ENCODE data around the gene TM4SF4.

TM4SF4 gene

DNA sequence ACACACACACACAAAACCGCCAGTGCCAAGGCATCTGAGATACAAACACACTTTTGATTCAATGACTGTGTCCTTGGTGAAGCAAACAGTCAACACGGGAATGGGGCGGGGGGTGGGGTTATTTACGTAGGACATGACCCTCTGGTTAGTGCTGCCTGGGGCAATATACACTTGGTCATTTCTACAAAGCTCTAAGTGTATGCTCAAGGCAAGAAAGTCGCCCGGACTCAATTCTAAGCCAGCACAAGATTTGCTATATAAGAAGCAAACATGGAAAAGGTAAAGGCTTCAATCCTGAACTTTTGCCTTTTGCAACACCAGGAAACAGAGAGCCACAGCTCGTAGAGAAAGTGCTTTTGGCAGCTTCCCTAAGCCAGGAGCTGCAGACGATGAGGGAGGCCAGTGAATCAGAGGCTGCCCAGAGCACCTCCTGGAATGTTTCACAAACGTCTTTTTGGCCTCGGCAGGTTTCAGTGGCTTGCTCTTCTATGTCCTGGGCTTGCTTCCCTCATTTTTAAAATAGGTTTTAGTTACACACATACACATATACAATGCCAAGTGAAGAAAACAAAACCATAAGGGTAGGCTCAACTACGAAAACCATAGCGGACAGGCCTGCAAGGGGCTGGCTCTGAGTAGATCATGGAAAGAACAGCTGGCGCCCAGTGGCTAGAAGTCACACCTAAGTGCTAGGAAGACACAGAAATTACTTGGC, 73.6 kb downstream of the TM4SF4 start (continued):
- TF ChIP-seq, protein P1, sequence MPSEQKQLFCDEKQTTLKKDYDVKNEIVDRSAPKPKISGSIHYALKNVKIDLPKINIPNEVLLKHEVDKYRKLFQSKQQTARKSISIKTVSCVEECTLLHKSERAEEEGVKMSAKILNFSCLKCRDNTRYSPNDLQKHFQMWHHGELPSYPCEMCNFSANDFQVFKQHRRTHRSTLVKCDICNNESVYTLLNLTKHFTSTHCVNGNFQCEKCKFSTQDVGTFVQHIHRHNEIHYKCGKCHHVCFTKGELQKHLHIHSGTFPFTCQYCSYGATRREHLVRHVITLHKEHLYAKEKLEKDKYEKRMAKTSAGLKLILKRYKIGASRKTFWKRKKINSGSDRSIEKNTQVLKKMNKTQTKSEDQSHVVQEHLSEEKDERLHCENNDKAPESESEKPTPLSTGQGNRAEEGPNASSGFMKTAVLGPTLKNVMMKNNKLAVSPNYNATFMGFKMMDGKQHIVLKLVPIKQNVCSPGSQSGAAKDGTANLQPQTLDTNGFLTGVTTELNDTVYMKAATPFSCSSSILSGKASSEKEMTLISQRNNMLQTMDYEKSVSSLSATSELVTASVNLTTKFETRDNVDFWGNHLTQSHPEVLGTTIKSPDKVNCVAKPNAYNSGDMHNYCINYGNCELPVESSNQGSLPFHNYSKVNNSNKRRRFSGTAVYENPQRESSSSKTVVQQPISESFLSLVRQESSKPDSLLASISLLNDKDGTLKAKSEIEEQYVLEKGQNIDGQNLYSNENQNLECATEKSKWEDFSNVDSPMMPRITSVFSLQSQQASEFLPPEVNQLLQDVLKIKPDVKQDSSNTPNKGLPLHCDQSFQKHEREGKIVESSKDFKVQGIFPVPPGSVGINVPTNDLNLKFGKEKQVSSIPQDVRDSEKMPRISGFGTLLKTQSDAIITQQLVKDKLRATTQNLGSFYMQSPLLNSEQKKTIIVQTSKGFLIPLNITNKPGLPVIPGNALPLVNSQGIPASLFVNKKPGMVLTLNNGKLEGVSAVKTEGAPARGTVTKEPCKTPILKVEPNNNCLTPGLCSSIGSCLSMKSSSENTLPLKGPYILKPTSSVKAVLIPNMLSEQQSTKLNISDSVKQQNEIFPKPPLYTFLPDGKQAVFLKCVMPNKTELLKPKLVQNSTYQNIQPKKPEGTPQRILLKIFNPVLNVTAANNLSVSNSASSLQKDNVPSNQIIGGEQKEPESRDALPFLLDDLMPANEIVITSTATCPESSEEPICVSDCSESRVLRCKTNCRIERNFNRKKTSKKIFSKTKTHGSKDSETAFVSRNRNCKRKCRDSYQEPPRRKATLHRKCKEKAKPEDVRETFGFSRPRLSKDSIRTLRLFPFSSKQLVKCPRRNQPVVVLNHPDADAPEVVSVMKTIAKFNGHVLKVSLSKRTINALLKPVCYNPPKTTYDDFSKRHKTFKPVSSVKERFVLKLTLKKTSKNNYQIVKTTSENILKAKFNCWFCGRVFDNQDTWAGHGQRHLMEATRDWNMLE (tag by site-specific recombination; conservative IDR thresholded peaks at IDR 0.05; ENCODE audit: low read depth): no peak
- no peak for TF ChIP-seq ZNF48 (tag by site-specific recombination; IDR thresholded peaks at IDR 0.05)
- TF ChIP-seq, protein P2, sequence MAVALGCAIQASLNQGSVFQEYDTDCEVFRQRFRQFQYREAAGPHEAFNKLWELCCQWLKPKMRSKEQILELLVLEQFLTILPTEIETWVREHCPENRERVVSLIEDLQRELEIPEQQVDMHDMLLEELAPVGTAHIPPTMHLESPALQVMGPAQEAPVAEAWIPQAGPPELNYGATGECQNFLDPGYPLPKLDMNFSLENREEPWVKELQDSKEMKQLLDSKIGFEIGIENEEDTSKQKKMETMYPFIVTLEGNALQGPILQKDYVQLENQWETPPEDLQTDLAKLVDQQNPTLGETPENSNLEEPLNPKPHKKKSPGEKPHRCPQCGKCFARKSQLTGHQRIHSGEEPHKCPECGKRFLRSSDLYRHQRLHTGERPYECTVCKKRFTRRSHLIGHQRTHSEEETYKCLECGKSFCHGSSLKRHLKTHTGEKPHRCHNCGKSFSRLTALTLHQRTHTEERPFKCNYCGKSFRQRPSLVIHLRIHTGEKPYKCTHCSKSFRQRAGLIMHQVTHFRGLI (tag by site-specific recombination; IDR thresholded peaks at IDR 0.05): no peak
- no peak for TF ChIP-seq ZNF394 (tag by site-specific recombination; IDR thresholded peaks at IDR 0.05; ENCODE audit: borderline replicate concordance)
- TF ChIP-seq, protein P3, sequence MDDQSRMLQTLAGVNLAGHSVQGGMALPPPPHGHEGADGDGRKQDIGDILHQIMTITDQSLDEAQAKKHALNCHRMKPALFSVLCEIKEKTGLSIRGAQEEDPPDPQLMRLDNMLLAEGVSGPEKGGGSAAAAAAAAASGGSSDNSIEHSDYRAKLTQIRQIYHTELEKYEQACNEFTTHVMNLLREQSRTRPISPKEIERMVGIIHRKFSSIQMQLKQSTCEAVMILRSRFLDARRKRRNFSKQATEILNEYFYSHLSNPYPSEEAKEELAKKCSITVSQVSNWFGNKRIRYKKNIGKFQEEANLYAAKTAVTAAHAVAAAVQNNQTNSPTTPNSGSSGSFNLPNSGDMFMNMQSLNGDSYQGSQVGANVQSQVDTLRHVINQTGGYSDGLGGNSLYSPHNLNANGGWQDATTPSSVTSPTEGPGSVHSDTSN (CRISPR knock-in tag; IDR thresholded peaks at IDR 0.05): no peak
- TF ChIP-seq ZNF571 (tag by site-specific recombination; IDR thresholded peaks at IDR 0.05): no peak
- TF ChIP-seq ZNF529 (tag by site-specific recombination; IDR thresholded peaks at IDR 0.05; ENCODE audit: insufficient replicate concordance): no peak
- no peak for TF ChIP-seq ZNF747 (tag by site-specific recombination; IDR thresholded peaks at IDR 0.05)
- no peak for TF ChIP-seq WT1 (tag by site-specific recombination; IDR thresholded peaks at IDR 0.05)

DNA sequence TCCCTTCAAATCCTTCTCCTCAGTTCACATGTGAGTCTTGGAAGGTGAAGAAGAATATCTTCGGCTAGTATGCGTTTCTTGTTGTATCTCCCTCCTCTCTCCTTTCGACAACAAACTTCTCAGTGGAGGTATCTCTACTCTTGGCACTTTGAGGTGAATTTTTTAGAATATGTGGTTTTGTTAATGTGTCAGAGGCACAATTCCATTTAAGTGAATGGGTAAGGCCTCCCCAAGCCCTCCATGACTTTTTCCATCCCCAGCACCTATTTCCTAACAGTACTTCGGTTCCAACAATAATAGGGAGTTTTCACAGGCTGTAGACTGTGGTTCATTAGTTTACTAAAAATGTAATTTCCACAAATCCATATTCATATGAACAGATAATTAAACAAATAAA, 74.2 kb downstream of the TM4SF4 start:
- POLR2A ChIA-PET: no interaction called here
- CTCF ChIA-PET: interaction anchor here (0.6 kb wide), 1 partner anchor 14 kb away, joined by 3 read pairs; no protein-coding TSS in a partner anchor
- no peak overlapping the region for H3K4me3 ChIP-seq (ENCODE audit: low read depth, low read length)
- no peaks in the 10 kb centered on the region for H3K4me1 ChIP-seq (ENCODE audit: control insufficient read depth, insufficient read depth, low read length)
- H3K9me3 ChIP-seq (ENCODE audit: control insufficient read depth, insufficient read depth, low read depth, low read length): no peaks in the 10 kb centered on the region
- no peaks in the 10 kb centered on the region for H3K36me3 ChIP-seq (ENCODE audit: control insufficient read depth in 2 of 2, insufficient read depth in 1 of 2, low read length in 2 of 2)
- H3K27ac ChIP-seq (ENCODE audit: extremely low read depth, low read depth, low read length): no peak overlapping the region
- TF ChIP-seq ZNF658 (tag by site-specific recombination; IDR thresholded peaks at IDR 0.05) (no peak), ZNF335 (tag by site-specific recombination; conservative IDR thresholded peaks at IDR 0.05) (no peak), ZNF510 (tag by site-specific recombination; IDR thresholded peaks at IDR 0.05; ENCODE audit: insufficient replicate concordance) (no peak), ZBTB20 (tag by site-specific recombination; IDR thresholded peaks at IDR 0.05) (no peak), ZNF530 (tag by site-specific recombination; IDR thresholded peaks at IDR 0.05; ENCODE audit: low read depth) (no peak), HOXC10 (CRISPR knock-in tag; IDR thresholded peaks at IDR 0.05) (no peak), ZNF776 (tag by site-specific recombination; IDR thresholded peaks at IDR 0.05; ENCODE audit: borderline replicate concordance) (no peak)
- TF ChIP-seq, protein P2 (tag by site-specific recombination; IDR thresholded peaks at IDR 0.05): no peak
- TF ChIP-seq, protein P4, sequence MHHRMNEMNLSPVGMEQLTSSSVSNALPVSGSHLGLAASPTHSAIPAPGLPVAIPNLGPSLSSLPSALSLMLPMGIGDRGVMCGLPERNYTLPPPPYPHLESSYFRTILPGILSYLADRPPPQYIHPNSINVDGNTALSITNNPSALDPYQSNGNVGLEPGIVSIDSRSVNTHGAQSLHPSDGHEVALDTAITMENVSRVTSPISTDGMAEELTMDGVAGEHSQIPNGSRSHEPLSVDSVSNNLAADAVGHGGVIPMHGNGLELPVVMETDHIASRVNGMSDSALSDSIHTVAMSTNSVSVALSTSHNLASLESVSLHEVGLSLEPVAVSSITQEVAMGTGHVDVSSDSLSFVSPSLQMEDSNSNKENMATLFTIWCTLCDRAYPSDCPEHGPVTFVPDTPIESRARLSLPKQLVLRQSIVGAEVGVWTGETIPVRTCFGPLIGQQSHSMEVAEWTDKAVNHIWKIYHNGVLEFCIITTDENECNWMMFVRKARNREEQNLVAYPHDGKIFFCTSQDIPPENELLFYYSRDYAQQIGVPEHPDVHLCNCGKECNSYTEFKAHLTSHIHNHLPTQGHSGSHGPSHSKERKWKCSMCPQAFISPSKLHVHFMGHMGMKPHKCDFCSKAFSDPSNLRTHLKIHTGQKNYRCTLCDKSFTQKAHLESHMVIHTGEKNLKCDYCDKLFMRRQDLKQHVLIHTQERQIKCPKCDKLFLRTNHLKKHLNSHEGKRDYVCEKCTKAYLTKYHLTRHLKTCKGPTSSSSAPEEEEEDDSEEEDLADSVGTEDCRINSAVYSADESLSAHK (tag by site-specific recombination; IDR thresholded peaks at IDR 0.05): no peak
- TF ChIP-seq, protein P5, sequence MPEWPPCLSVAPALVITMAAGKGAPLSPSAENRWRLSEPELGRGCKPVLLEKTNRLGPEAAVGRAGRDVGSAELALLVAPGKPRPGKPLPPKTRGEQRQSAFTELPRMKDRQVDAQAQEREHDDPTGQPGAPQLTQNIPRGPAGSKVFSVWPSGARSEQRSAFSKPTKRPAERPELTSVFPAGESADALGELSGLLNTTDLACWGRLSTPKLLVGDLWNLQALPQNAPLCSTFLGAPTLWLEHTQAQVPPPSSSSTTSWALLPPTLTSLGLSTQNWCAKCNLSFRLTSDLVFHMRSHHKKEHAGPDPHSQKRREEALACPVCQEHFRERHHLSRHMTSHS (tag by site-specific recombination; IDR thresholded peaks at IDR 0.05): no peak
- TF ChIP-seq, protein P6, sequence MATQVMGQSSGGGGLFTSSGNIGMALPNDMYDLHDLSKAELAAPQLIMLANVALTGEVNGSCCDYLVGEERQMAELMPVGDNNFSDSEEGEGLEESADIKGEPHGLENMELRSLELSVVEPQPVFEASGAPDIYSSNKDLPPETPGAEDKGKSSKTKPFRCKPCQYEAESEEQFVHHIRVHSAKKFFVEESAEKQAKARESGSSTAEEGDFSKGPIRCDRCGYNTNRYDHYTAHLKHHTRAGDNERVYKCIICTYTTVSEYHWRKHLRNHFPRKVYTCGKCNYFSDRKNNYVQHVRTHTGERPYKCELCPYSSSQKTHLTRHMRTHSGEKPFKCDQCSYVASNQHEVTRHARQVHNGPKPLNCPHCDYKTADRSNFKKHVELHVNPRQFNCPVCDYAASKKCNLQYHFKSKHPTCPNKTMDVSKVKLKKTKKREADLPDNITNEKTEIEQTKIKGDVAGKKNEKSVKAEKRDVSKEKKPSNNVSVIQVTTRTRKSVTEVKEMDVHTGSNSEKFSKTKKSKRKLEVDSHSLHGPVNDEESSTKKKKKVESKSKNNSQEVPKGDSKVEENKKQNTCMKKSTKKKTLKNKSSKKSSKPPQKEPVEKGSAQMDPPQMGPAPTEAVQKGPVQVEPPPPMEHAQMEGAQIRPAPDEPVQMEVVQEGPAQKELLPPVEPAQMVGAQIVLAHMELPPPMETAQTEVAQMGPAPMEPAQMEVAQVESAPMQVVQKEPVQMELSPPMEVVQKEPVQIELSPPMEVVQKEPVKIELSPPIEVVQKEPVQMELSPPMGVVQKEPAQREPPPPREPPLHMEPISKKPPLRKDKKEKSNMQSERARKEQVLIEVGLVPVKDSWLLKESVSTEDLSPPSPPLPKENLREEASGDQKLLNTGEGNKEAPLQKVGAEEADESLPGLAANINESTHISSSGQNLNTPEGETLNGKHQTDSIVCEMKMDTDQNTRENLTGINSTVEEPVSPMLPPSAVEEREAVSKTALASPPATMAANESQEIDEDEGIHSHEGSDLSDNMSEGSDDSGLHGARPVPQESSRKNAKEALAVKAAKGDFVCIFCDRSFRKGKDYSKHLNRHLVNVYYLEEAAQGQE (tag by site-specific recombination; IDR thresholded peaks at IDR 0.05): no peak
